ENCODE measurements around the gene ZSWIM6.

The ZSWIM6 gene

GRCh38 chr5:61301341-61302199 is 30.5 kb upstream of the ZSWIM6 start:
- no peak overlapping the region for H3K4me2 ChIP-seq (ENCODE audit: low read length)
- no peaks in the 10 kb centered on the region for H3K9me2 ChIP-seq (ENCODE audit: low read depth, low read length)
- H3K27me3 ChIP-seq (ENCODE audit: insufficient read depth, low read length) = no peaks in the 10 kb centered on the region
- H3K27ac ChIP-seq (ENCODE audit: low read depth, low read length, poor library complexity, severe bottlenecking) = no peak overlapping the region
- H3K4me1 ChIP-seq (ENCODE audit: insufficient read depth, low read length, severe bottlenecking) = no peaks in the 10 kb centered on the region
- no peaks in the 10 kb centered on the region for H4K20me1 ChIP-seq (ENCODE audit: insufficient read depth, low read length)
- H3K9me3 ChIP-seq (ENCODE audit: low read length) = no peaks in the 10 kb centered on the region
- H3K9ac ChIP-seq (ENCODE audit: low read length) = no peak overlapping the region
- no peaks in the 10 kb centered on the region for H3K36me3 ChIP-seq (ENCODE audit: insufficient read depth, low read length)
- TF ChIP-seq CTCF (IDR thresholded peaks at IDR 0.05; ENCODE audit: low read length) = no peak
- no peak for TF ChIP-seq EZH2 (IDR thresholded peaks at IDR 0.05; ENCODE audit: borderline replicate concordance, low read length)
- H2AFZ ChIP-seq (ENCODE audit: low read length) = no peak overlapping the region
- no peaks in the 10 kb centered on the region for H3F3A ChIP-seq (ENCODE audit: insufficient read depth, low read length)
- no peak overlapping the region for H3K4me3 ChIP-seq (ENCODE audit: low read depth, low read length, poor library complexity, severe bottlenecking)
- no peaks in the 10 kb centered on the region for H3K79me2 ChIP-seq (ENCODE audit: insufficient read depth, low read length)

DNA sequence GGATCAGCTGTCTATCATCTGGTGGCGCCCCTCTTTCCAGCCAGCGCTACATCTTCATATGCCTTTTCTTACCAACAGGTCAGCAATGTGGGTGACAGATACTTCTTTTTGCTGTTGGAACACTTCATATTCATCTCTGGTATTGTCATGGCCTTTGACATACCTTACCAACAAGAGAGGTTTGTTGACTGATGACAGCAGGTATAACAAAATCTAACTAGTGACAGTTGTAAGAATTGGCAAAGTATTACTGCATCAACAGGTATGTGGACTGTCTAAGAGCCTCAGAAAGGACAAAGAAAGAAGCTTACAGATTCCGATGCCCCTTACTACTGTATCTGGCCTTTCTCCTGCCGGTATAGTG is 29.9 kb upstream of the ZSWIM6 start:
- H3K27me3 ChIP-seq (ENCODE audit: insufficient read depth, low read length) = no peaks in the 10 kb centered on the region
- H3K9ac ChIP-seq (ENCODE audit: low read length) = no peak overlapping the region
- no peaks in the 10 kb centered on the region for H3K9me2 ChIP-seq (ENCODE audit: low read depth, low read length)
- H3K4me2 ChIP-seq (ENCODE audit: low read length) = no peak overlapping the region
- H4K20me1 ChIP-seq (ENCODE audit: insufficient read depth, low read length) = no peaks in the 10 kb centered on the region
- H3K27ac ChIP-seq (ENCODE audit: low read depth, low read length, poor library complexity, severe bottlenecking) = no peak overlapping the region
- H2AFZ ChIP-seq (ENCODE audit: low read length) = no peak overlapping the region
- no peaks in the 10 kb centered on the region for H3K79me2 ChIP-seq (ENCODE audit: insufficient read depth, low read length)
- no peaks in the 10 kb centered on the region for H3F3A ChIP-seq (ENCODE audit: insufficient read depth, low read length)
- H3K36me3 ChIP-seq (ENCODE audit: insufficient read depth, low read length) = no peaks in the 10 kb centered on the region
- no peaks in the 10 kb centered on the region for H3K9me3 ChIP-seq (ENCODE audit: low read length)
- H3K4me1 ChIP-seq (ENCODE audit: insufficient read depth, low read length, severe bottlenecking) = no peaks in the 10 kb centered on the region
- no peak for TF ChIP-seq EZH2 (IDR thresholded peaks at IDR 0.05; ENCODE audit: borderline replicate concordance, low read length)
- TF ChIP-seq CTCF (IDR thresholded peaks at IDR 0.05; ENCODE audit: low read length) = no peak
- no peak overlapping the region for H3K4me3 ChIP-seq (ENCODE audit: low read depth, low read length, poor library complexity, severe bottlenecking)

DNA sequence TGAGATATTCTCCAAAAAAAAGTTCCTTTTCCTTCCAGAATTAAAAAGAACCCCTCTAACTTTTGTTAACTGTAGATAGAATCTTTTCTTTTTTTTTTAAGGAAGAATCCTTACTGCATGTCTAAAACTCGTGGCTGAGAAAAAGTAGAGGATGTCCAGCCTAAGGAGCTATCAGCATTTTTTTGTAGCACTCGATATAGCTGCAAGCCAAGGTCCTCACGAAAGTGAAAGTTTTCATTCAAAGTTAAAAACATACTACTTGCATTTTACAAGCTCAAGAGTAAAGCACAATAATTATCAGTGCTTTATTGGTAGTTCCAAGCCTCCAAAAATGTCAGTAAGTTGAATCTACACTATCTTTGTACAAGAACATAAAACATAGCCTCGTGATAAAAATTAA is 28.7 kb upstream of the ZSWIM6 start:
- no peak overlapping the region for H2AFZ ChIP-seq (ENCODE audit: low read length)

More for the DNA sequence above, 28.7 kb upstream of the ZSWIM6 start:
- Histone ChIP-seq H3K4me3 (ENCODE audit: low read depth, low read length, poor library complexity, severe bottlenecking) (no peak overlapping the region), H3K9me3 (ENCODE audit: low read length) (no peaks in the 10 kb centered on the region), H3K27ac (ENCODE audit: low read depth, low read length, poor library complexity, severe bottlenecking) (no peak overlapping the region), H3K36me3 (ENCODE audit: insufficient read depth, low read length) (no peaks in the 10 kb centered on the region), H3K79me2 (ENCODE audit: insufficient read depth, low read length) (no peaks in the 10 kb centered on the region), H3K4me2 (ENCODE audit: low read length) (no peak overlapping the region), H3K9ac (ENCODE audit: low read length) (no peak overlapping the region), H4K20me1 (ENCODE audit: insufficient read depth, low read length) (no peaks in the 10 kb centered on the region), H3K4me1 (ENCODE audit: insufficient read depth, low read length, severe bottlenecking) (no peaks in the 10 kb centered on the region), H3K27me3 (ENCODE audit: insufficient read depth, low read length) (no peaks in the 10 kb centered on the region), H3K9me2 (ENCODE audit: low read depth, low read length) (no peaks in the 10 kb centered on the region), H3F3A (ENCODE audit: insufficient read depth, low read length) (no peaks in the 10 kb centered on the region)
- no peak for TF ChIP-seq CTCF (IDR thresholded peaks at IDR 0.05; ENCODE audit: low read length)
- no peak for TF ChIP-seq EZH2 (IDR thresholded peaks at IDR 0.05; ENCODE audit: borderline replicate concordance, low read length)
